HG02642 (cell line): ENCODE results near the gene HASPIN.
"Not testable (repeated sequence)": the region's sequence is repeated elsewhere in the genome, so short reads cannot be mapped to it uniquely, and the experiment has no call there.

Experiments
- ATAC-seq: cut with Tn5 transposase; IDR thresholded peaks from one replicate; pipeline ENCODE4 v1.9.1; 2021; ENCODE audit warnings: mild to moderate bottlenecking; ENCODE audit not compliant: unreplicated experiment, poor library complexity

HASPIN gene

DNA sequence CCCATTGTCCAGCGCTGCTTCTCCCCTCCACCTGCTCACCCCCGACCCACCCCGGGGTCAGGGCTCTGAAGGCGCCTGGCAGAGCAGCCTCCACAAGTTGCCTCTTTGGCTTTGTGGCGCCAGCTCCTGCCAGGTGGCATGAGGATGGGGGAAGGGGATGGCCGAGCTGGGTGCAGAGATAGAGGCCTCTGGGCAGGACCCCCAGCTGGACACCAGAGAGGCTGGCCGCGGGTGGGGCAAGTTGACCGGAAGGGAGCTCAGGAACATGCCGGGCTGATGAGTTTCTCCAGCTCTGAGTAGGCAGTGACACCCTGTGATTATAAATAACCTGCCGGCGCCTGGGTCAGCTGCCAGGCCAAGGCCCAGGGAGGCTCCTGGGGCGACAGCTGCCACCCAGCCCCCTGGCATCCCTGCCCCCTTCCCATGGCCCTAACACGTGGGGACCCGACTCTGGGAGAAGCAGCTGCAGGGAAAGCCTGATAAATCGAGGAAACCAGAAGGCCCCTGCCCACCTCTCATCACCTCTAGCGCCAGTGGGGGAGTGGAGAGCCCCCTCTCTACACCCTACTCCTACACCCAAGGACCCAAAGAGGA, 28.5 kb upstream of the HASPIN start:
- ATAC-seq: no peak

GRCh38 chr17:3695723-3696411, 27.8 kb upstream of the HASPIN start, which contains the start of gene P2RX5:
TSS of gene P2RX5 (minus strand) at chr17:3696155. CDS start at chr17:3696005, 150 bp downstream.
- no peak for ATAC-seq

DNA sequence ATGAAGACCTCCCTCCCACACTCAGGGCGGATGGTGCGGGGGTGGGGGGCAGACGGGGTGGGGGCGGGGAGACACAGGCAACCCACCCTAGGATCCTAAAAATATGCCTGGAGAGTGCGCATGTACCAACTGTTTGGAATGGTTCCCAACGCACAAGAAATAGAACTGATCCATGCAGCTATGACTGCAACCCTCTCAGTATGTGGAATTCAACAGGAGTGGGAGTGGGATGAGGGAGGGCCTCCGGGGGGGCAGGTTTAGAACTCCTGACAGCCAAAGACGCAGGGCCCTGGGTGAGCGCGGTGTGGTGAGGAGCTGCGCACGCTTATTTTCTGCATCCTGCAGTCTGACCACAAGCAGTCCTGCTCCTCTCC, 26.6 kb upstream of the HASPIN start:
- no peak for ATAC-seq

- no peak for ATAC-seq
Measured at GRCh38 chr17:3698139-3698538, 25.6 kb upstream of the HASPIN start.

GRCh38 chr17:3699951-3700350, 23.8 kb upstream of the HASPIN start:
- ATAC-seq: no peak

DNA sequence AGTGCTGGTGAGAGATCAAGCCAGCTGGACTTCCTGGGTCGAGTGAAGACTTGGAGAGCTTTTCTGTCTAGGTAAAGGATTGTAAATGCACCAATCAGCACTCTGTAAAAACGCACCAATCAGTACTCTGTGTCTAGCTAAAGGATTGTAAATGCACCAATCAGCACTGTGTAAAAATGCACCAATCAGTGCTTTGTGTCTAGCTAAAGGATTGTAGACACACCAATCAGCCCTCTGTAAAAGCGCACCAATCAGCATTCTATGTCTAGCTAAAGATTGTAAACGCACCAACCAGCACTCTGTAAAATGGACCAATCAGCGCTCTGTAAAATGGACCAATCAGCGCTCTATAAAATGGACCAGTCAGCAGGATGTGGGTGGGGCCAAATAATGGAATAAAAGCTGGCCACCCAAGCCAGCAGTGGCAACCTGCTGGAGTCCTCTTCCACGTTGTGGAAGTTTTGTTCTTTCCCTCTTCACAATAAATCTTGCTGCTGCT, 21.6 kb upstream of the HASPIN start:
- ATAC-seq: not testable (repeated sequence)

- no peak for ATAC-seq
Measured at GRCh38 chr17:3704931-3705717, 18.6 kb upstream of the HASPIN start.

DNA sequence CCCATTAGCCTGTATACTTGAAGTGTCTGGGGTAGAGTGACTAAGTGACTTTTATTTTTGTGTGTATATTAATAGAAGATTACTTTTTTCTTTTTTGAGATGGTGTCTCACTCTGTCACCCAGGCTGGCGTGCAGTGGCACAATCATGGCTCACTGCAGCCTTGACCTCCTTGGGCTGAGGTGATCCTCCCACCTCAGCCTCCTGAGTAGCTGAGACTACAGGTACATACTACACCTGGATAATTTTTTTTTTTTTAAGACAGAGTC, 18.1 kb upstream of the HASPIN start:
- not testable (repeated sequence) for ATAC-seq

DNA sequence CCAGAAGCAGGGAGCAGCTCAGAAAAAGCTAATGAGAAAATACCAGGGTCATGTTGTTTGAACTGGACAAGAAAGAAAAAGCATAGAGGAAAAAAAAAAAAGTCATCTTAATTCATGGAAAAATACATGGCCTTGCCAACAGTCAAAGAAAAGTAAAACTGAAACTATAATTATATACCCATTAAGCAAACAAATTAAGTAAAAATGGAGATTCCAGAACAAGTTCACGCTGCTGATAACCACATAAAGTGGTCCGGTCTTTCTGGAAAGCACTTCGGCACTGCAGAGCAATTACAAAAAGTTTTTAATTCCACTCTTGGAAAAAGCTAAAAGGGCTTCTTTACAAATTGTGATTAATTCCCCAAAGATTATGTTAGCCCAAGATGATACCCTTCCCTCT, 15.3 kb upstream of the HASPIN start:
- no peak for ATAC-seq

DNA sequence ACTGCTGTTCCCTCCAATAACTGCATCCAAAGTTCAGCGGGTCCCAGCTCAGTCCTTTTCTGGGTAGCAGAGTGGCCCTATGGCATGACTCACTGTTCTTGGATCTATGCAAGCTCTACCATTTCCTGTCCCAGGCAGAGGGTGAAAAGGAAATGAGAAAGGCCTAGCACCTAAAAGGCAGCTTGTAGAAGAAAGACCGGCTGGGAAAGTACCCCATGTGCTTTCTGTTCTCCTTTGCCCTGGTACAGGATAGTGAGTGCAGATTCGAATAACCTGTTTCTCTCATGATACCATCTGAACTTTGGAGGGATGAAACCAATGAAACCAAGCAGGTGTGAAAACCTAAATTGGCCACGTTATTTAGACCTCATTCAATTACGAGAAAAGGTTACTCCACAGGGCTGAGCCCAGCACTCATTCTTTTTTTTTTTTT, 12.7 kb upstream of the HASPIN start:
- ATAC-seq: peak; percentile 92

DNA sequence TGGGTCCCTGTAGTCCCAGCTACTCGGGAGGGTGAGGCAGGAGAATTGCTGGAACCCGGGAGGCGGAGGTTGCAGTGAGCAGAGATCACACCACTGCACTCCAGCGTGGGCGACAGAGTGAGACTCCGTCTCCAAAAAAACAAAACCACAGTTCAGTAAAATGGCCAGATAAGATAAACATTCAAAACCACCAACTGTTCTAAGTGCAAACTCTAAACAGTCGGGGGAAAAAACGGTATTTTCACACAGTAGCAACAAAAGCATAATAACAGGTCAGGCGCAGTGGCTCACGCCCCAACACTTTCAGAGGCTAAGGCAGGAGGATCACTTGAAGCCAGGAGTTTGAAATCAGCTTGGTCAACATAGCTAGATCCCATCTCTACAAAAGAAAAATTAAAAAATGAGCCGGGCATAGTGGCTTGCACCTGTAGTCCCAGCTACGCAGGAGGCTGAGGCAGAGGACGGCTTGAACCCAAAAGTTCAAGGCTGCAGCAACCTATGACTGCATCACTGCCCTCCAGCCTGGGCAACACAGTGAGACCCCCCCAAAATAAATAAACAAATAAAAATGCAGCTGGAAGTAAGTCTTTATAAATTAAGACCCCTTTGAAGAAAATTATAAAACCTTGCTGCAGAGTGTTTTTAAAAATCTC, 10.8 kb upstream of the HASPIN start:
- no peak for ATAC-seq

DNA sequence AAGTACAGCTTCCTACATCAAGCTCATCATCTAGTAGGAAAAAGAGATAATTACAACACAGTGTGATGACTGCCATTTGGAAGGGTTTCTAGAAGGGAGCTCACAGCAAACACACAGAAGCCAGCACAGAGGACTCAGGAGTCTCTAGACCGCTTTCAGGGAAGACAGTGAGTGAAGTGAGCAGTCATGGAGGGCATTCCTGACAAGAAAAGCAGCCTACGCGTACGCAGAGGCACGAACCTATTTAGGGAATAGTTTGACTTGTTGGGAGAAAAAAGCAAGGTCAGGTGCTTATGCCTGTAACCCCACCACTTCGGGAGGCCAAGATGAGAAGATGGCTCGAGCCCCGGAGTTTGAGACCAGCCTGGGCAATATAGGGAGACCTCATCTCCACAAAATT, 8.4 kb upstream of the HASPIN start:
- ATAC-seq: no peak

GRCh38 chr17:3718201-3718600, 5.5 kb upstream of the HASPIN start:
- ATAC-seq: no peak

DNA sequence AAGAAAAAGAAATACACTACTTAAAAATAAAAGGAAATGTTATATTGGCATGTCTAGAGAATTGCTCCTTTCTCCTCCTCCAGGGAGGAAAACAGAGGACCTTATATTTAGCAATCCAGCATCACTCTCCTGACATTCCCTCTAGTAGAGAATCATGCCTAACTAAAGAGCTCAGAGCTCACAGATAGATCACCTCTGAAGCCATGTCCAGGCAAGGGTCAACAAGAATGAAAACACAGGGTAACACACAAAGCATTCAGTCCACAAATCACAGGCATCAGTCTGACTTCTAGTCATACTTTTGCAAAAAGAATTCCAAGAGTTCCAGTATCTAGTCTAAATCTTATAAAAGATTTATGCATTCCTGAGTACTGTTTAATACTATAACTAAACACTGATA, 4.4 kb upstream of the HASPIN start:
- ATAC-seq: no peak

DNA sequence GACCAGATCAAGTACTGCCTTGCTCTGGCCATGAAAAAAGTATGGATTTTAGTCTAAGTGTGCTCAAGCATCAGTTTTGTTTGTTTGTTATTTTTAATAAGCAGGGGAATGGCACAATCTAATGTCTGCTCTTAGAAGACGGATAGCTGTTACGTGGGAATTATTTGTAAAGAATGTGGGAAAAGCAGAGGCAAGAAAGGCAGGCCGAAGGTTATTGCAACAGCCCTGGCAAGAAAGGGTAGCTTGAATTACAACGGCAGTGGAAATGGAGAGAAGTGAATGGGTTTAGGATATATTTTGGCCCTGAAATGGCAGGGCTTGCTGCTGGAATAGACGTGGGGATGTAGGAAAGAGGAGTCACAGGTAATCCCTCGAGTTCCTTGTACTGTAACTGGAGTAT, 987 bp upstream of the HASPIN start:
- ATAC-seq: no peak

DNA sequence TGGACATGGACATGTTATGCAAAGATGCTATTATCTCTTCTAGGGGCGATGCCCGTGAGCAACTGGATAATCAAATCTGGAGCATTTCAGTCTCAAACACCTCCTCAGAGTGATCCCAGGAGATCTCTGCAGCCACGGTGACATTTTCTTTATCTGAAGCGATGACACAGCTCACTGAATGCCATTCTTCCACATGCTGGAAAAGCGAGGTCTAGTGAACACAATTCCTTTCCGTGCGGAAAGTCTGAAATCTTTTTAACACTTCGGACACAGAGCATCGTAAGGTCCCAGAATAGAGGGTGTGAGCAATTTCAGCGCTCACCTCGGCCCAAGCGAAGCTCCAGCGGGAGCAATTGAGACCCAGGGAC, 531 bp upstream of the HASPIN start:
- no peak for ATAC-seq

DNA sequence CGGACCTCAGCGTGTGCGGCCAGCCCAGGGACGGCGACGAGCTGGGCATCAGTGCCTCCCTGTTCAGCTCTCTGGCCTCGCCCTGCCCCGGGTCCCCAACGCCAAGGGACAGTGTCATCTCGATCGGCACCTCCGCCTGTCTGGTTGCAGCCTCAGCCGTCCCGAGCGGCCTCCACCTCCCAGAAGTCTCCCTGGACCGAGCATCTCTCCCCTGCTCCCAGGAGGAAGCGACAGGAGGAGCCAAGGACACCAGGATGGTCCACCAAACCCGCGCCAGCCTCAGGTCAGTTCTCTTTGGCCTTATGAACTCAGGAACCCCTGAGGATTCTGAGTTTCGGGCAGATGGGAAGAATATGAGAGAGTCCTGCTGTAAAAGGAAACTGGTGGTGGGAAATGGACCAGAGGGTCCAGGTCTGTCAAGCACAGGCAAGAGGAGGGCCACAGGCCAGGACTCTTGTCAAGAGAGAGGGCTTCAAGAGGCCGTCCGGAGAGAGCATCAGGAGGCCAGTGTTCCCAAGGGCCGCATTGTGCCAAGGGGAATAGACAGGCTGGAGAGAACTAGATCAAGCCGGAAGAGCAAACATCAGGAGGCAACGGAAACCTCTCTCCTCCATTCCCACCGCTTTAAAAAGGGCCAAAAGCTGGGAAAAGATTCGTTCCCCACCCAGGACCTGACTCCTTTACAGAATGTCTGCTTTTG, 825 bp downstream of the HASPIN start:
- ATAC-seq: no peak

- ATAC-seq: no peak
Measured at GRCh38 chr17:3727041-3727440, 3.3 kb downstream of the HASPIN start.

GRCh38 chr17:3728099-3728498, 4.4 kb downstream of the HASPIN start:
- not testable (repeated sequence) for ATAC-seq

DNA sequence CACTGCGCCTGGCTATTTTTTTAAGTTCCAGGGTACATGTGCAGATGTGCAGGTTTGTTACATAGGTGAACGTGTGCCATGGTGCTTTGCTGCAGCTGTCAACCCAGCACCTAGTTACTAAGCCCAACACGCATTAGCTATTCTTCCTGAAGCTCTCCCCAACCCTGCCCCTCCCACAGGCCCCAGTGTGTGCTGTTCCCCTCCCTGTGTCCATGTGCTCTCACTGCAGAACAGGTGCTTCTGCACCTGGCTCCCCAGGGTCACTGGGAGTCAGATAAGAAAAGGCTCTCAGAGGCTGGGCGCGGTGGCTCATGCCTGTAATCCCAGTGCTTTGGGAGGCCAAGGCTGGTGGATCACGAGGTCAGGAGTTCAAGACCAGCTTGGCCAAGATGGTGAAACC, 6.2 kb downstream of the HASPIN start:
- ATAC-seq: no peak
